Naive thymus-derived CD4-positive, alpha-beta T cell (primary cell): ENCODE data around the gene RPP21. TPM values are rescaled to one million over a fixed set of nuclear protein-coding genes. Genes with fewer than 3 reads are reported as not detected.
"Not testable (repeated sequence)": the region's sequence is repeated elsewhere in the genome, so short reads cannot be mapped to it uniquely, and the experiment has no call there.

ENCODE experiments used
- ATAC-seq: fragments of 150-1000 bp; cut with Tn5 transposase; 2 replicates; pipeline ENCODE4 v1.10.0; 2021; ENCODE audit warnings: mild to moderate bottlenecking, moderate library complexity
- CTCF ChIA-PET: fragments of 350-600 bp; sonication (Branson Sonifier 250); formaldehyde crosslinking; loops from one replicate; lab custom pipeline; 2021; ENCODE audit warnings: antibody characterized with exemption; lab: Charles Lee
- POLR2A ChIA-PET: fragments of 350-600 bp; sonication (Branson Sonifier 250); formaldehyde crosslinking; loops from one replicate; lab custom pipeline; 2021; ENCODE audit warnings: antibody characterized with exemption, inconsistent platforms; lab: Charles Lee
- DNase-seq, 9 donors: peaks; one replicate each; pipeline versions ENCODE4 v3.0.0 to v3.0.0-alpha.2; 2020 to 2022; ENCODE audit warnings: mixed read lengths in 1 of 9
- H3K27ac ChIP-seq: one replicate; pipeline ENCODE4 v1.7.0; 2013; ENCODE audit warnings: mild to moderate bottlenecking, low read depth, low read length, moderate library complexity
- H3K27me3 ChIP-seq, 2 donors: one replicate each; pipeline ENCODE4 v1.7.0; 2013; ENCODE audit warnings: low read length in 2 of 2, mild to moderate bottlenecking in 2 of 2, moderate library complexity in 2 of 2; ENCODE audit not compliant: control insufficient read depth in 2 of 2, insufficient read depth in 2 of 2
- H3K36me3 ChIP-seq, 3 experiments: 1 replicate in 2 of 3; 2 replicates in 1 of 3; pipeline ENCODE4 v1.7.0; 2013; ENCODE audit warnings: low read length in 3 of 3, mild to moderate bottlenecking in 3 of 3, moderate library complexity in 1 of 3; ENCODE audit not compliant: insufficient read depth in 3 of 3, control insufficient read depth in 2 of 3
- H3K4me1 ChIP-seq, 2 donors: one replicate each; pipeline ENCODE4 v1.7.0; 2013; ENCODE audit warnings: low read length in 2 of 2, mild to moderate bottlenecking in 2 of 2, moderate library complexity in 1 of 2; ENCODE audit not compliant: control insufficient read depth in 2 of 2, insufficient read depth in 2 of 2
- H3K4me3 ChIP-seq: 2 replicates; pipeline ENCODE4 v1.7.0; 2013; ENCODE audit warnings: mild to moderate bottlenecking, low read length
- H3K9me3 ChIP-seq, 3 experiments: 1 replicate in 2 of 3; 2 replicates in 1 of 3; pipeline ENCODE4 v1.7.0; 2013; ENCODE audit warnings: low read length in 3 of 3; ENCODE audit not compliant: control insufficient read depth in 2 of 3
- H3K27ac Mint-ChIP-seq, 9 donors: one replicate each; pipeline ENCODE4 v1.8.0; 2020 to 2022; ENCODE audit warnings: mixed read lengths in 9 of 9, mild to moderate bottlenecking in 8 of 9, moderate library complexity in 5 of 9, inconsistent platforms in 2 of 9
- H3K27me3 Mint-ChIP-seq, 5 donors: one replicate each; pipeline ENCODE4 v1.8.0; 2021 to 2022; ENCODE audit warnings: mixed read lengths in 5 of 5, mild to moderate bottlenecking in 1 of 5
- H3K36me3 Mint-ChIP-seq, 5 donors: one replicate each; pipeline ENCODE4 v1.8.0; 2020 to 2022; ENCODE audit warnings: mixed read lengths in 5 of 5, mild to moderate bottlenecking in 3 of 5, inconsistent platforms in 1 of 5
- H3K4me1 Mint-ChIP-seq, 7 donors: one replicate each; pipeline ENCODE4 v1.8.0; 2020 to 2022; ENCODE audit warnings: mixed read lengths in 7 of 7, mild to moderate bottlenecking in 3 of 7, inconsistent platforms in 1 of 7
- H3K4me3 Mint-ChIP-seq, 10 donors: one replicate each; pipeline ENCODE4 v1.8.0; 2020 to 2022; ENCODE audit warnings: mild to moderate bottlenecking in 10 of 10, mixed read lengths in 10 of 10, moderate library complexity in 6 of 10, inconsistent platforms in 2 of 10
- H3K9me3 Mint-ChIP-seq, 11 donors: one replicate each; pipeline ENCODE4 v1.8.0; 2020 to 2022; ENCODE audit warnings: mixed read lengths in 11 of 11, mild to moderate bottlenecking in 4 of 11, inconsistent platforms in 1 of 11, moderate library complexity in 1 of 11
- intact Hi-C, 2 donors: fragments of 100-400 bp; cut with micrococcal nuclease; formaldehyde crosslinking; loops; one replicate each; pipeline ENCODE4 v1.15.1; 2023
- polyA plus RNA-seq, 2 donors: library from polyadenylated mRNA; unstranded; fragments of 300-500 nt; fragmentation: Illumina TruSeq; gene quantifications; one replicate each; pipeline ENCODE4 v1.2.3, GENCODE V29; 2021
- total RNA-seq, 6 experiments: library from RNA in 5 of 6; stranded (reverse) in 5 of 6; gene quantifications; 1 replicate in 5 of 6; 2 replicates in 1 of 6; pipeline ENCODE4 v1.2.3 and lab custom pipeline; 2021 to 2026

Gene RPP21
- total and polyA plus RNA-seq, 7 experiments from 2014 or later, result 39.7 to 114 (median 58.5) TPM

- Mint-ChIP-seq H3K27ac (no peak overlapping the region), H3K36me3 (peaks cover 0 to 4% (median 0%) of the 10 kb centered on the region in 5 donors), H3K27me3 (peaks cover 38 to 81% (median 64%) of the 10 kb centered on the region in 5 donors), H3K4me3 (no peak overlapping the region), H3K4me1 (peaks cover 0 to 10% (median 6%) of the 10 kb centered on the region in 7 donors), H3K9me3 (peaks cover 0 to 5% (median 3%) of the 10 kb centered on the region in 11 donors)
- DNase-seq (no peak), ATAC-seq (no peak)
- no peaks in the 10 kb centered on the region for H3K9me3 ChIP-seq
- no peak overlapping the region for H3K27ac ChIP-seq
- peaks cover 10 to 11% of the 10 kb centered on the region in 2 donors for H3K27me3 ChIP-seq
- no peak overlapping the region for H3K4me3 ChIP-seq
- CTCF ChIA-PET, result no interaction called here
- H3K36me3 ChIP-seq, result no peaks in the 10 kb centered on the region
- intact Hi-C loops, result no loop called here
- H3K4me1 ChIP-seq, result peaks cover 0 to 5% of the 10 kb centered on the region in 2 donors
- POLR2A ChIA-PET, result no interaction called here
Observed at GRCh38 chr6:30360139-30360538, 15.2 kb downstream of the RPP21 start.

GRCh38 chr6:30361661-30362060 is 16.7 kb downstream of the RPP21 start:
- Mint-ChIP-seq H3K36me3 (peaks cover 0 to 4% (median 0%) of the 10 kb centered on the region in 5 donors), H3K4me1 (peaks cover 0 to 10% (median 6%) of the 10 kb centered on the region in 7 donors), H3K9me3 (peaks cover 0 to 5% (median 3%) of the 10 kb centered on the region in 11 donors), H3K27me3 (peaks cover 52 to 87% (median 75%) of the 10 kb centered on the region in 5 donors), H3K27ac (no peak overlapping the region), H3K4me3 (no peak overlapping the region)
- H3K9me3 ChIP-seq, result no peaks in the 10 kb centered on the region
- ChIA-PET POLR2A (interaction anchor here (0.6 kb wide), 1 partner anchor 14 kb away, joined by 3 read pairs; no protein-coding TSS in a partner anchor), CTCF (no interaction called here)
- DNase-seq (no peak), ATAC-seq (no peak)
- intact Hi-C loops, result no loop called here
- H3K27ac ChIP-seq, result no peak overlapping the region
- H3K4me1 ChIP-seq, result peaks cover 0 to 5% of the 10 kb centered on the region in 2 donors
- peaks cover 10 to 11% of the 10 kb centered on the region in 2 donors for H3K27me3 ChIP-seq
- H3K36me3 ChIP-seq, result no peaks in the 10 kb centered on the region
- no peak overlapping the region for H3K4me3 ChIP-seq

- ATAC-seq, result no peak
- H3K4me1 ChIP-seq, result no peaks in the 10 kb centered on the region
- DNase-seq, result no peak
- no peak overlapping the region for H3K27ac ChIP-seq
- CTCF ChIA-PET, result interaction anchor here (0.6 kb wide), 1 partner anchor 11 kb away, joined by 3 read pairs; no protein-coding TSS in a partner anchor
- Mint-ChIP-seq H3K9me3 (peaks cover 0 to 5% (median 3%) of the 10 kb centered on the region in 11 donors), H3K4me1 (no peaks in the 10 kb centered on the region), H3K36me3 (peaks cover 0 to 4% (median 0%) of the 10 kb centered on the region in 5 donors), H3K27me3 (peaks cover 46 to 79% (median 69%) of the 10 kb centered on the region in 5 donors), H3K27ac (no peak overlapping the region), H3K4me3 (no peak overlapping the region)
- no peaks in the 10 kb centered on the region for H3K9me3 ChIP-seq
- POLR2A ChIA-PET, result no interaction called here
- H3K36me3 ChIP-seq, result no peaks in the 10 kb centered on the region
- H3K27me3 ChIP-seq, result peaks cover 2 to 11% of the 10 kb centered on the region in 2 donors
- intact Hi-C loops, result no loop called here
- no peak overlapping the region for H3K4me3 ChIP-seq
Observed at GRCh38 chr6:30363459-30363858, 18.5 kb downstream of the RPP21 start.

GRCh38 chr6:30364591-30364990 is 19.6 kb downstream of the RPP21 start:
- Histone ChIP-seq H3K4me3 (no peak overlapping the region), H3K9me3 (no peaks in the 10 kb centered on the region), H3K27ac (no peak overlapping the region), H3K4me1 (no peaks in the 10 kb centered on the region), H3K27me3 (peaks cover 0 to 5% of the 10 kb centered on the region in 2 donors), H3K36me3 (no peaks in the 10 kb centered on the region)
- Mint-ChIP-seq H3K4me1 (no peaks in the 10 kb centered on the region), H3K27me3 (peaks cover 43 to 82% (median 71%) of the 10 kb centered on the region in 5 donors), H3K36me3 (peaks cover 0 to 4% (median 0%) of the 10 kb centered on the region in 5 donors), H3K9me3 (peaks cover 0 to 5% (median 3%) of the 10 kb centered on the region in 11 donors), H3K4me3 (no peak overlapping the region), H3K27ac (no peak overlapping the region)
- CTCF ChIA-PET, result interaction anchor here (1.0 kb wide), 1 partner anchor 11 kb away, joined by 3 read pairs; no protein-coding TSS in a partner anchor
- POLR2A ChIA-PET, result no interaction called here
- no peak for ATAC-seq
- intact Hi-C loops, result no loop called here
- no peak for DNase-seq

GRCh38 chr6:30369280-30369679 is 24.3 kb downstream of the RPP21 start:
- H3K9me3 Mint-ChIP-seq, intact Hi-C loops, ATAC-seq, H3K27ac Mint-ChIP-seq, H3K4me3 Mint-ChIP-seq, H3K4me1 ChIP-seq, H3K27me3 ChIP-seq, POLR2A ChIA-PET, DNase-seq, H3K9me3 ChIP-seq, H3K4me3 ChIP-seq, H3K4me1 Mint-ChIP-seq, H3K36me3 Mint-ChIP-seq, H3K36me3 ChIP-seq, H3K27ac ChIP-seq: not testable (repeated sequence)
- H3K27me3 Mint-ChIP-seq, result peaks cover 27 to 61% (median 45%) of the 10 kb centered on the region in 5 donors
- CTCF ChIA-PET, result interaction anchor here (1.7 kb wide), 1 partner anchor 28 kb away, joined by 3 read pairs; no protein-coding TSS in a partner anchor

- Mint-ChIP-seq H3K27ac (no peak overlapping the region), H3K4me1 (peaks cover 0 to 3% (median 0%) of the 10 kb centered on the region in 7 donors), H3K27me3 (peaks cover 38 to 70% (median 43%) of the 10 kb centered on the region in 5 donors), H3K9me3 (peaks cover 0 to 3% (median 0%) of the 10 kb centered on the region in 11 donors), H3K36me3 (no peaks in the 10 kb centered on the region), H3K4me3 (no peak overlapping the region)
- Histone ChIP-seq H3K27me3 (no peaks in the 10 kb centered on the region), H3K4me1 (no peaks in the 10 kb centered on the region), H3K27ac (no peak overlapping the region), H3K9me3 (no peaks in the 10 kb centered on the region), H3K4me3 (no peak overlapping the region), H3K36me3 (no peaks in the 10 kb centered on the region)
- POLR2A ChIA-PET, result no interaction called here
- ATAC-seq (no peak), DNase-seq (no peak)
- CTCF ChIA-PET, result no interaction called here
- intact Hi-C loops, result no loop called here
Observed at GRCh38 chr6:30378290-30378937, 33.5 kb downstream of the RPP21 start.
